HG03025 (cell line): ENCODE data around the gene ZNF283.
"Not testable (repeated sequence)": the region's sequence is repeated elsewhere in the genome, so short reads cannot be mapped to it uniquely, and the experiment has no call there.

Experiments used
- ATAC-seq: cut with Tn5 transposase; IDR thresholded peaks from one replicate; pipeline ENCODE4 v1.9.1; 2021; ENCODE audit warnings: mild to moderate bottlenecking, moderate library complexity; ENCODE audit not compliant: unreplicated experiment, low FRiP score

ZNF283 gene

DNA sequence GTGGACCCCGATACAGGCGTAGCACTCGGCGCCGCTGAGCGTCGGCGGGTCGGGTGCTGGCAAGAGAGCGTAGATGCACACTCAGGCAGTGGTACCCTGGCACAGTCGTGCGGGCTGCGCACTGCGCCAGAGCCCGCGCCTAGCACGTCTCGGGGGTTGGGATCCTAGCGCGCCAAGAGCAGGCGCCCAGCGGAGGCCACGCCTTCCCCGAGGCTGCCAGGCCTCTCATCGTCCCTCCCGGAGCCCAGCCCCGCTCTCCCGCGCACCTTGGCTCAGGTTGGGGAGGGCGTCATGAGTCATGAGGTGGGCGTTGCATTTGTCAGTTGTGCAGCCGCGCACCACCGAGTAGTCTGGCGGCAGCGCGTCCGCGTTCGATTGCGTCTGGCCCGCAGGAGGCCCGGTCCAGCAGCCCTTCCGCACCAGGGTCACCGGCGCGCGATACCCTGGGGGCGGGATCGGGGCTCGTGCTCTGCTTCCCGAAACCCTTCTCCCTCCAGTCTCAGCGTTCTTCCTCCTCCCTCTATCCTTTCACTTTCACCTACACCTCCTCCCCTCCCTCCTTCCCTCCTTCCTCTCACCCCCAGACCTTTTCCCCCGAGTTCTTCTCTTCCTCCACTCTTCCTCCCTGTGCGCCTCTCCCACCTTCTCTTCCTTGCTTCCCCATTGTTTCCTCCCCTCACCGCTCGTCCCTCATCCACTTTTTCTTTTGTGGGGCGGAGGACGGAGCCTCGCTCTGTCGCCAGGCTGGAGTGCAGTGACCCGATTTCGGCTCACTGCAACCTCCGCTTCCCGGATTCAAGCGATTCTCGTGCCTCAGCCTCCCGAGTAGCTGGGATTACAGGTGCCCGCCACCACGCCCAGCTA, 28.3 kb upstream of the ZNF283 start:
- ATAC-seq: no peak

- no peak for ATAC-seq
Measured at GRCh38 chr19:43799502-43800142, 27.5 kb upstream of the ZNF283 start.

- ATAC-seq: no peak
Measured at GRCh38 chr19:43802216-43802951, 24.7 kb upstream of the ZNF283 start, which contains the start of gene LYPD5. Gene LYPD5 (minus strand): TSS chr19:43802447. CDS start chr19:43802380, 67 bp downstream.

- ATAC-seq: no peak
Measured at GRCh38 chr19:43804432-43804831, 22.7 kb upstream of the ZNF283 start.

- not testable (repeated sequence) for ATAC-seq
Measured at GRCh38 chr19:43806401-43806800, 20.7 kb upstream of the ZNF283 start.

GRCh38 chr19:43806848-43807247, 20.3 kb upstream of the ZNF283 start:
- no peak for ATAC-seq

DNA sequence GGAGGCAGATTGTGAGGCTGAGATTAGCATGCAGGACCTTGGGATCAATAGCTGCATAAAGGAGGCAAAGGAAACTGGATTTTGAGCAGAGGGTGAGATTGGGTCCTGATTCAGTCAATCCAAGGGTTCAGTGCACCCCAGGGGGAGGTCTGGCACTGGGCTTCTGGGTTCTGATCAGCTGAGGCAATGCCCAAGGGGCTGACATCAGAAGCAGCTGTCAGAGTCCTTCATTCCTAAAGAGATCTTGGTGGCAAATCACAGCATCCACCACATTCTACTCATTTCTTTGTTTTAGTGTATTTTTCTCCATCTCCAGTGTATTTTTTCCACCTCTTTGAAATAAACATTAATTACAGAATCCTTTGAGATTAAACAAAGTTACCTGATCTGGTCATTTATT, 19.5 kb upstream of the ZNF283 start:
- ATAC-seq: no peak

DNA sequence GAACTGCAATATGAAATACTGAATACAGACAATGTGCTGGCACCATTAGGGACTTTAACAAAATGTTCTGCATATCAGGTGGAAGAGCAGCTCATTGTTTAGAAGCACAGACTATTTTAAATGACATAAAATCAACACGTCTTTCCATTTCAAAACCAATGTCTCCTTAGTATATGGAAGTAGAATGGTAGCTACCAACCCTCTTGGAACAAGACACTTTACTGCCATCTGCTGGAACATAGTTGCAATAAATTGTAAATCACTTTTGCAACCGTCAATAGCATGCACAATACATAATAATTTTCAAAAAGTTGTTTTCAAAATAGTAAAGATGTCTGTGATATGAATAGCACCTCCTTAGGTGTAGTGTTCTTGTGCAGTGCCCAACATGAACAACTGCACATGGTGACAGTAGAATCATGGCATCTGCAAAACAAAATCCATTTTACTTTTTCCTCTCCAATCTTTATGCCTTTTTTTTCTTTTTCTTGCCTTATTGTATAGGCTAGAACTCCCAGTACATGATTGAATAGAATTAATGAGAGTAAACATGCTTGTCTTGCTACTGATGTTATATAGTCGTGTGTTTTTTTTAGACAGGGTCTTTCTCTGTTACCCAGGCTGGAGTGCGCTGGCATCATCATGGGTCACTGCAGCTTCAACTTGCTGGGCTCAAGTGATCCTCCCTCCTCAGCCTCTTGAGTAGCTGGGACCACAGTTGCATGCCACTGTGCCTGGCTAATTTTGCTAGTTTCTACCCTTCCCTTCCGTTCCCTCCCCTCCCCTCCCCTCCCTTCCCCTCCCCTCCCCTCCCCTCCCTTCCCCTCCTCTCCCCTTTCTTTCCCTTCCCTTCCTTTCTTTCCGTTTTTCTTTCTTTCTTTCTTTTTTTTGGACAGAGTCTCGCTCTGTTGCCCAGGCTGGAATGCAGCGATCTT, 17.1 kb upstream of the ZNF283 start:
- ATAC-seq: no peak

DNA sequence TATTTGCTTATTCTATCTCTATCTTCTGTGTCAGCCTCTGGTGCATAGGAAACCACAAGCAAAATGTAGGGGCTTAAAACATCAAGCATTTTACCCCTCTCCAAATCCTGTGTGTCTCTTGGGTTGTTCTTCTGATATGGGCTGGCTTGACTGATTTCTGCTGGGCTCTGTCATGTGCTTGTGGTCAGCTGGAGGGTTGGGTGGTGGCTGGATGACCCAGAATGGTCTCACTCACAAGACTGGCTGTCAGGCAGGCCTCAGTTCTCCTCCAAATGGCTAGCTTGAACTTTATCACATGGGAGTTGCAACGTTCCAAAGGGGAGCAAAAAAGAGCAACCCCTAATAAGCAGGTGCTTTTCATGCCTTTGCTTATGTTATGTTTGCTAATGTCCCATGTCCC, 15.3 kb upstream of the ZNF283 start:
- no peak for ATAC-seq

GRCh38 chr19:43812259-43812658, 14.9 kb upstream of the ZNF283 start:
- ATAC-seq: no peak

DNA sequence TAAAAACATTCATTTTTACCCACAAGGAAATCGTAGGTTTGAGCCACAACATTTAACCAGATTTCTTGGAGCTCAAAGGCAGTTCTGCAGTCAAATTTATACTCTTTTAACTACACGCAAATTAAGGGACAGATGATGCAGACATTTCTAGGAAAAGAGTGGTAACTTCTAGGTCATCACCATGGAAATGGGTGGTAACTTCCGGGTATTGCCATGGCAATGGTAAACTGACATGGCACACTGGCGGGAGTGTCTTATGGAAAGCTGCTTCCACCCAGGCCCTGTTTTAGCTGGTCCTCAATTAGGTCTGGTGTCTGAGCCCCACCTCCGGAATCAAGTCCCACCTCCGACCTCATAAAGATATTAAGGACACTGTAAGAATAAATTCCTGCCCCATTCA, 14.4 kb upstream of the ZNF283 start:
- ATAC-seq: no peak

GRCh38 chr19:43814663-43815352, 12.3 kb upstream of the ZNF283 start:
- no peak for ATAC-seq

- ATAC-seq: not testable (repeated sequence)
Measured at GRCh38 chr19:43817454-43817853, 9.7 kb upstream of the ZNF283 start.

DNA sequence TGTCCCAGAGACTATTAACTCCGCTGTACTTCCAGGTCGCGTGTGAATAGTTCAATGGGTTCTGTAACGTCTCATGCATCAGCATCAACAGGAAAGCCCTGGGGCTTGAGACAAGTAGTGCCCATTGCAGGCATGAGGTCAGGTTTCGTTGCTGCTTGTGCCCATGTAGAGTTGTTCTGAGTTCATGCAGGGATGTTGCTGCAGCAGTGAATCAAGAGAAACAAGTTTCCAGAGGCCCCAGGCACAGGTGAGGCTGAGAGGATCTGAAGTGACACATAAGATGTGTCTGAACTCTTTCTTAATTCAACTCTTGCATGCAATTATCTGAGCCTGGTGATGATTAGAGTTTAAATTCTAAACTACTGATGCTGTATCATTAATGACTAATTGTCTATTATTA, 8.6 kb upstream of the ZNF283 start:
- ATAC-seq: no peak

GRCh38 chr19:43820098-43820883, 6.8 kb upstream of the ZNF283 start:
- no peak for ATAC-seq

- no peak for ATAC-seq
Measured at GRCh38 chr19:43820884-43821215, 6.3 kb upstream of the ZNF283 start.

DNA sequence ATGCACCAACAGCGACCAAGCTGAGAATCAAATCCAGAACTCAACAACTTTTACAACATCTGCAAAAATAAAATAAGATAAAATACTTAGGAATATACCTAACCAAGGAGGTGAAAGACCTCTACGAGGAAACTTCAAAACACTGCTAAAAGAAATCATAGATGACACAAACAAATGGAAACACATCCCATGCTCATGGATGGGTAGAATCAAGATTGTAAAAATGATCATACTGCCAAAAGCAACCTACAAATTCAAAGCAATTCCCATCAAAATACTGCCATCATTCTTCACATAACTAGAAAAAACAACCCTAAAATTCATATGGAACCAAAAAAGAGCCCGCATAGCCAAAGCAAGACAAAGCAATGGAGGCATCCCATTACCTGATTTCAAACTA, 3.3 kb upstream of the ZNF283 start:
- ATAC-seq: not testable (repeated sequence)

- ATAC-seq: not testable (repeated sequence)
Measured at GRCh38 chr19:43824572-43824971, 2.5 kb upstream of the ZNF283 start.

- no peak for ATAC-seq
Measured at GRCh38 chr19:43839139-43839538, 12.0 kb downstream of the ZNF283 start.
